Measurements from ENCODE around the gene ASIC4. TPM values are rescaled to one million over a fixed set of nuclear protein-coding genes. Genes with fewer than 3 reads are reported as not detected.
A peak's percentile ranks its signal among the peaks of the same experiment; 100 is the strongest.

The ASIC4 gene
- total RNA-seq, 1 donor from 2014 or later: not detected

- Mint-ChIP-seq H3K4me3 (ENCODE audit: low read depth) (no peak overlapping the region), H3K27ac (no peak overlapping the region), H3K27me3 (ENCODE audit: low read depth) (peaks cover 4% of the 10 kb centered on the region), H3K9me3 (no peaks in the 10 kb centered on the region), H3K36me3 (ENCODE audit: low read depth) (no peaks in the 10 kb centered on the region), H3K4me1 (ENCODE audit: low read depth) (peaks cover 4% of the 10 kb centered on the region)
- intact Hi-C loops (cut with micrococcal nuclease): no loop called here
- DNase-seq (ENCODE audit: low spot score): no peak
Measured at GRCh38 chr2:219474285-219475060, 39.8 kb upstream of the ASIC4 start.

- H3K27ac Mint-ChIP-seq: no peak overlapping the region
- H3K27me3 Mint-ChIP-seq (ENCODE audit: low read depth): peaks cover 4% of the 10 kb centered on the region
- no peak overlapping the region for H3K4me3 Mint-ChIP-seq (ENCODE audit: low read depth)
- intact Hi-C loops (cut with micrococcal nuclease): no loop called here
- no peak for DNase-seq (ENCODE audit: low spot score)
- no peaks in the 10 kb centered on the region for H3K9me3 Mint-ChIP-seq
- H3K4me1 Mint-ChIP-seq (ENCODE audit: low read depth): peaks cover 4% of the 10 kb centered on the region
- H3K36me3 Mint-ChIP-seq (ENCODE audit: low read depth): no peaks in the 10 kb centered on the region
Measured at GRCh38 chr2:219475278-219475677, 39.0 kb upstream of the ASIC4 start.

GRCh38 chr2:219475697-219476651 lies 38.3 kb upstream of the ASIC4 start:
- no peak overlapping the region for H3K4me3 Mint-ChIP-seq (ENCODE audit: low read depth)
- no peaks in the 10 kb centered on the region for H3K36me3 Mint-ChIP-seq (ENCODE audit: low read depth)
- H3K27me3 Mint-ChIP-seq (ENCODE audit: low read depth): peaks cover 4% of the 10 kb centered on the region
- peaks cover 4% of the 10 kb centered on the region for H3K4me1 Mint-ChIP-seq (ENCODE audit: low read depth)
- H3K27ac Mint-ChIP-seq: no peak overlapping the region
- no peaks in the 10 kb centered on the region for H3K9me3 Mint-ChIP-seq
- intact Hi-C loops (cut with micrococcal nuclease): loop anchor here (1.0 kb wide), 1 partner anchor 54 kb away; no protein-coding TSS in a partner anchor
- peak; percentile 39 for DNase-seq (ENCODE audit: low spot score)

GRCh38 chr2:219476652-219477151 lies 37.6 kb upstream of the ASIC4 start:
- intact Hi-C loops (cut with micrococcal nuclease): loop anchor here (1.0 kb wide), 1 partner anchor 54 kb away; no protein-coding TSS in a partner anchor
- Mint-ChIP-seq H3K27ac (no peak overlapping the region), H3K27me3 (ENCODE audit: low read depth) (peaks cover 7% of the 10 kb centered on the region), H3K4me3 (ENCODE audit: low read depth) (no peak overlapping the region), H3K4me1 (ENCODE audit: low read depth) (peaks cover 4% of the 10 kb centered on the region), H3K36me3 (ENCODE audit: low read depth) (no peaks in the 10 kb centered on the region), H3K9me3 (no peaks in the 10 kb centered on the region)
- DNase-seq (ENCODE audit: low spot score): no peak

- Mint-ChIP-seq H3K4me1 (ENCODE audit: low read depth) (peaks cover 4% of the 10 kb centered on the region), H3K4me3 (ENCODE audit: low read depth) (no peak overlapping the region), H3K9me3 (no peaks in the 10 kb centered on the region), H3K27ac (no peak overlapping the region), H3K27me3 (ENCODE audit: low read depth) (peaks cover 7% of the 10 kb centered on the region), H3K36me3 (ENCODE audit: low read depth) (no peaks in the 10 kb centered on the region)
- intact Hi-C loops (cut with micrococcal nuclease): no loop called here
- DNase-seq (ENCODE audit: low spot score): no peak
Measured at GRCh38 chr2:219477179-219477578, 37.1 kb upstream of the ASIC4 start.

- no peaks in the 10 kb centered on the region for H3K36me3 Mint-ChIP-seq (ENCODE audit: low read depth)
- intact Hi-C loops (cut with micrococcal nuclease): no loop called here
Measured at GRCh38 chr2:219477815-219478214, 36.5 kb upstream of the ASIC4 start.

GRCh38 chr2:219478916-219479315 lies 35.4 kb upstream of the ASIC4 start:
- H3K36me3 Mint-ChIP-seq (ENCODE audit: low read depth): no peaks in the 10 kb centered on the region
- no peak overlapping the region for H3K4me3 Mint-ChIP-seq (ENCODE audit: low read depth)
- no peak overlapping the region for H3K27ac Mint-ChIP-seq
- H3K27me3 Mint-ChIP-seq (ENCODE audit: low read depth): peaks cover 16% of the 10 kb centered on the region
- H3K4me1 Mint-ChIP-seq (ENCODE audit: low read depth): peaks cover 4% of the 10 kb centered on the region
- no peaks in the 10 kb centered on the region for H3K9me3 Mint-ChIP-seq
- no peak for DNase-seq (ENCODE audit: low spot score)
- intact Hi-C loops (cut with micrococcal nuclease): no loop called here

More at GRCh38 chr2:219477815-219478214, 36.5 kb upstream of the ASIC4 start:
- no peak for DNase-seq (ENCODE audit: low spot score)
- no peak overlapping the region for H3K4me3 Mint-ChIP-seq (ENCODE audit: low read depth)
- no peak overlapping the region for H3K27ac Mint-ChIP-seq
- H3K4me1 Mint-ChIP-seq (ENCODE audit: low read depth): peaks cover 4% of the 10 kb centered on the region
- no peaks in the 10 kb centered on the region for H3K9me3 Mint-ChIP-seq
- peaks cover 11% of the 10 kb centered on the region for H3K27me3 Mint-ChIP-seq (ENCODE audit: low read depth)

- Mint-ChIP-seq H3K27me3 (ENCODE audit: low read depth) (peaks cover 22% of the 10 kb centered on the region), H3K27ac (no peak overlapping the region), H3K4me3 (ENCODE audit: low read depth) (no peak overlapping the region), H3K4me1 (ENCODE audit: low read depth) (peaks cover 4% of the 10 kb centered on the region), H3K9me3 (no peaks in the 10 kb centered on the region), H3K36me3 (ENCODE audit: low read depth) (no peaks in the 10 kb centered on the region)
- intact Hi-C loops (cut with micrococcal nuclease): no loop called here
- DNase-seq (ENCODE audit: low spot score): no peak
Measured at GRCh38 chr2:219480004-219480403, 34.3 kb upstream of the ASIC4 start.

- intact Hi-C loops (cut with micrococcal nuclease): no loop called here
- no peak for DNase-seq (ENCODE audit: low spot score)
- no peak overlapping the region for H3K4me3 Mint-ChIP-seq (ENCODE audit: low read depth)
- H3K27me3 Mint-ChIP-seq (ENCODE audit: low read depth): peaks cover 40% of the 10 kb centered on the region
- no peaks in the 10 kb centered on the region for H3K36me3 Mint-ChIP-seq (ENCODE audit: low read depth)
- no peaks in the 10 kb centered on the region for H3K9me3 Mint-ChIP-seq
- no peak overlapping the region for H3K27ac Mint-ChIP-seq
- H3K4me1 Mint-ChIP-seq (ENCODE audit: low read depth): no peaks in the 10 kb centered on the region
Measured at GRCh38 chr2:219482674-219483405, 31.4 kb upstream of the ASIC4 start.

- no peak overlapping the region for H3K4me3 Mint-ChIP-seq (ENCODE audit: low read depth)
Measured at GRCh38 chr2:219483451-219484342, 30.6 kb upstream of the ASIC4 start.

GRCh38 chr2:219484343-219485200 lies 29.7 kb upstream of the ASIC4 start:
- intact Hi-C loops (cut with micrococcal nuclease): no loop called here
- no peaks in the 10 kb centered on the region for H3K4me1 Mint-ChIP-seq (ENCODE audit: low read depth)
- H3K4me3 Mint-ChIP-seq (ENCODE audit: low read depth): no peak overlapping the region
- H3K27ac Mint-ChIP-seq: no peak overlapping the region
- no peaks in the 10 kb centered on the region for H3K9me3 Mint-ChIP-seq
- no peak for DNase-seq (ENCODE audit: low spot score)
- peaks cover 40% of the 10 kb centered on the region for H3K27me3 Mint-ChIP-seq (ENCODE audit: low read depth)
- H3K36me3 Mint-ChIP-seq (ENCODE audit: low read depth): no peaks in the 10 kb centered on the region

More at GRCh38 chr2:219483451-219484342, 30.6 kb upstream of the ASIC4 start:
- Mint-ChIP-seq H3K27ac (no peak overlapping the region), H3K9me3 (no peaks in the 10 kb centered on the region), H3K27me3 (ENCODE audit: low read depth) (peaks cover 40% of the 10 kb centered on the region), H3K4me1 (ENCODE audit: low read depth) (no peaks in the 10 kb centered on the region), H3K36me3 (ENCODE audit: low read depth) (no peaks in the 10 kb centered on the region)
- intact Hi-C loops (cut with micrococcal nuclease): no loop called here
- no peak for DNase-seq (ENCODE audit: low spot score)

Measured in activated T-helper 2 cell treated with anti-CD3 and anti-CD28 coated beads, Interferon-gamma antibody, Interleukin-2, Interleukin-4, amounts not matched to agents 10 μg/mL and 5 μg/mL and 100 μg/mL, durations not matched to agents 14 hours and 24 hours and 36 hours (primary cell).